Erythroblast (primary cell): ENCODE data around the gene KCNS1.

Experiments
- GATA1 ChIP-seq: IDR thresholded peaks from 2 replicates; pipeline ENCODE4 v1.6.1; 2011; ENCODE audit warnings: low read depth, mild to moderate bottlenecking, control low read depth, low read length, moderate library complexity
- POLR2A ChIP-seq: IDR thresholded peaks from 2 replicates; pipeline ENCODE4 v1.6.1; 2011; ENCODE audit warnings: mild to moderate bottlenecking, low read length

- TF ChIP-seq POLR2A (no peak), GATA1 (no peak)
These were observed 56.8 kb downstream of the KCNS1 start for GRCh38 chr20:45044084-45044573.
